ENCODE results near the gene UBXN2A. TPM values are rescaled to one million over a fixed set of nuclear protein-coding genes. Genes with fewer than 3 reads are reported as not detected.

Gene UBXN2A
- total RNA-seq, 6 experiments from 2014 or later: 11.2 to 15.8 (median 13.6) TPM

GRCh38 chr2:24049485-24050021, 109.3 kb downstream of the UBXN2A start, which contains the start of gene FKBP1B:
TSS of gene FKBP1B (plus strand) at chr2:24049741. CDS start at chr2:24049850, 109 bp downstream.
- TF ChIP-seq CTCF (IDR thresholded peaks at IDR 0.05): no peak
- no peak within 1 kb of the TSS; the same call in 1 of the 2 replicates for H3K27ac Mint-ChIP-seq
- no peak within 1 kb of the TSS for H3K4me3 Mint-ChIP-seq
- H3K4me1 Mint-ChIP-seq (ENCODE audit: low read depth): peaks cover 26% of the 10 kb centered on the region
- no peaks in the 10 kb centered on the region; the same call in 1 of the 2 replicates for H3K27me3 Mint-ChIP-seq (ENCODE audit: insufficient read depth)
- no peaks in the 10 kb centered on the region for H3K9me3 Mint-ChIP-seq
- no peaks in the 10 kb centered on the region for H3K36me3 Mint-ChIP-seq (ENCODE audit: low read depth)
- DNase-seq: peak; percentile 22

GRCh38 chr2:24050041-24050979, 110.0 kb downstream of the UBXN2A start:
- Mint-ChIP-seq H3K4me3 (no peak overlapping the region), H3K27me3 (ENCODE audit: insufficient read depth) (no peaks in the 10 kb centered on the region; the same call in none of the 2 replicates), H3K9me3 (no peaks in the 10 kb centered on the region), H3K27ac (no peak overlapping the region), H3K36me3 (ENCODE audit: low read depth) (no peaks in the 10 kb centered on the region), H3K4me1 (ENCODE audit: low read depth) (peaks cover 19% of the 10 kb centered on the region)
- DNase-seq: no peak
- no peak for TF ChIP-seq CTCF (IDR thresholded peaks at IDR 0.05)

GRCh38 chr2:24051833-24052232, 111.6 kb downstream of the UBXN2A start:
- Mint-ChIP-seq H3K27me3 (ENCODE audit: insufficient read depth) (no peaks in the 10 kb centered on the region; the same call in none of the 2 replicates), H3K4me3 (no peak overlapping the region), H3K36me3 (ENCODE audit: low read depth) (no peaks in the 10 kb centered on the region), H3K4me1 (ENCODE audit: low read depth) (peaks cover 11% of the 10 kb centered on the region), H3K27ac (no peak overlapping the region), H3K9me3 (no peaks in the 10 kb centered on the region)
- DNase-seq: no peak
- TF ChIP-seq CTCF (IDR thresholded peaks at IDR 0.05): no peak

GRCh38 chr2:24052951-24053350, 112.7 kb downstream of the UBXN2A start:
- H3K36me3 Mint-ChIP-seq (ENCODE audit: low read depth): no peaks in the 10 kb centered on the region
- H3K4me3 Mint-ChIP-seq: no peak overlapping the region
- no peaks in the 10 kb centered on the region; the same call in 1 of the 2 replicates for H3K27me3 Mint-ChIP-seq (ENCODE audit: insufficient read depth)
- no peak for DNase-seq
- H3K4me1 Mint-ChIP-seq (ENCODE audit: low read depth): peaks cover 6% of the 10 kb centered on the region
- no peak overlapping the region for H3K27ac Mint-ChIP-seq
- H3K9me3 Mint-ChIP-seq: no peaks in the 10 kb centered on the region
- no peak for TF ChIP-seq CTCF (IDR thresholded peaks at IDR 0.05)

Other genes starting within 250 kb of the UBXN2A start
- 1 to 10 TPM; 4.8 to 6.1 (median 4.9) TPM for gene ATAD2B, start 13.3 kb upstream of the UBXN2A start, total RNA-seq (2021; fragmentation: NEBNext Ultra II Directional; extraction: Animal tissue kit (Norgen Biotek cat#: 25700))
- gene MFSD2B, start 69.6 kb downstream of the UBXN2A start, total RNA-seq (2021; fragmentation: NEBNext Ultra II Directional; extraction: Animal tissue kit (Norgen Biotek cat#: 25700)): under 1 TPM; 0.18 to 0.35 (median 0.24) TPM
- 10 to 100 TPM; 12.0 to 19.4 (median 13.5) TPM for gene WDCP, start 106.9 kb downstream of the UBXN2A start, total RNA-seq (2021; fragmentation: NEBNext Ultra II Directional; extraction: Animal tissue kit (Norgen Biotek cat#: 25700))
- gene FKBP1B, start 109.3 kb downstream of the UBXN2A start, total RNA-seq (2021; fragmentation: NEBNext Ultra II Directional; extraction: Animal tissue kit (Norgen Biotek cat#: 25700)): 1 to 10 TPM; 4.0 to 6.9 (median 5.2) TPM
- 100 to 1,000 TPM; 112 to 139 (median 126) TPM for gene SF3B6, start 135.9 kb downstream of the UBXN2A start, total RNA-seq (2021; fragmentation: NEBNext Ultra II Directional; extraction: Animal tissue kit (Norgen Biotek cat#: 25700))
- gene TP53I3, start 144.4 kb downstream of the UBXN2A start, total RNA-seq (2021; fragmentation: NEBNext Ultra II Directional; extraction: Animal tissue kit (Norgen Biotek cat#: 25700)): 10 to 100 TPM; 51.1 to 66.8 (median 61.4) TPM
- 1 to 10 TPM in 1 of 6 experiments, under 1 TPM in 5; 0.64 to 1.1 (median 0.90) TPM for gene PFN4, start 182.9 kb downstream of the UBXN2A start, total RNA-seq (2021; fragmentation: NEBNext Ultra II Directional; extraction: Animal tissue kit (Norgen Biotek cat#: 25700))
- 10 to 100 TPM in 1 of 6 experiments, 1 to 10 TPM in 5; 8.3 to 11.8 (median 8.9) TPM for gene FAM228B, start 183.0 kb downstream of the UBXN2A start, total RNA-seq (2021; fragmentation: NEBNext Ultra II Directional; extraction: Animal tissue kit (Norgen Biotek cat#: 25700))
- not detected for gene FAM228A, start 234.6 kb downstream of the UBXN2A start, total RNA-seq (2021; fragmentation: NEBNext Ultra II Directional; extraction: Animal tissue kit (Norgen Biotek cat#: 25700))